Upper lobe of right lung (tissue), 1 donor: Measurements from ENCODE around the gene R3HDM1. TPM values are rescaled to one million over a fixed set of nuclear protein-coding genes. Genes with fewer than 3 reads are reported as not detected.
"Not testable (repeated sequence)": the region's sequence is repeated elsewhere in the genome, so short reads cannot be mapped to it uniquely, and the experiment has no call there.

ENCODE experiments used
- ATAC-seq: fragments of 200-7000 bp; cut with Tn5 transposase; one replicate; pipeline ENCODE4 v1.9.1; 2020; ENCODE audit warnings: mild to moderate bottlenecking, moderate library complexity
- DNase-seq: peaks from one replicate; pipeline ENCODE4 v3.0.0-alpha.2; 2020
- H3K27ac ChIP-seq: fragments of 200-600 bp; one replicate; pipeline ENCODE4 v1.8.0; 2022
- H3K27me3 ChIP-seq: fragments of 200-600 bp; one replicate; pipeline ENCODE4 v1.8.0; 2022; ENCODE audit warnings: mild to moderate bottlenecking
- H3K36me3 ChIP-seq: fragments of 200-600 bp; one replicate; pipeline ENCODE4 v1.8.0; 2022
- H3K4me1 ChIP-seq: fragments of 200-600 bp; one replicate; pipeline ENCODE4 v1.8.0; 2022
- H3K4me3 ChIP-seq: fragments of 200-600 bp; one replicate; pipeline ENCODE4 v1.8.0; 2022; ENCODE audit warnings: mild to moderate bottlenecking
- H3K9me3 ChIP-seq: fragments of 200-600 bp; one replicate; pipeline ENCODE4 v1.8.0; 2022
- CTCF ChIP-seq: fragments of 200-600 bp; IDR thresholded peaks from one replicate; pipeline ENCODE4 v1.8.0; 2022; ENCODE audit warnings: antibody characterized with exemption
- intact Hi-C: fragments of 100-400 bp; cut with DNase I; formaldehyde crosslinking; loops from one replicate; pipeline ENCODE4 v1.11.0; 2022
- long read RNA-seq: library from polyadenylated mRNA; unstranded; transcript quantifications from one replicate; pipeline ENCODE4 v2.0.0, GENCODE V29; 2021
- total RNA-seq: library from RNA; stranded (reverse); fragmentation: NEBNext Ultra II Directional; extraction: Animal tissue kit (Norgen Biotek cat#: 25700); gene quantifications from one replicate; pipeline ENCODE4 v1.2.1, GENCODE V29; 2021
- donor health status: DM: no; HTN: yes; CAD: no; lungs with severe emphysema.

R3HDM1 gene
- 17.0 TPM for total RNA-seq
- long read RNA-seq, partial matches to known transcripts = 7 of 13 reads
- long read RNA-seq, other reads (novel, unspliced or antisense) = 5 of 13 reads

DNA sequence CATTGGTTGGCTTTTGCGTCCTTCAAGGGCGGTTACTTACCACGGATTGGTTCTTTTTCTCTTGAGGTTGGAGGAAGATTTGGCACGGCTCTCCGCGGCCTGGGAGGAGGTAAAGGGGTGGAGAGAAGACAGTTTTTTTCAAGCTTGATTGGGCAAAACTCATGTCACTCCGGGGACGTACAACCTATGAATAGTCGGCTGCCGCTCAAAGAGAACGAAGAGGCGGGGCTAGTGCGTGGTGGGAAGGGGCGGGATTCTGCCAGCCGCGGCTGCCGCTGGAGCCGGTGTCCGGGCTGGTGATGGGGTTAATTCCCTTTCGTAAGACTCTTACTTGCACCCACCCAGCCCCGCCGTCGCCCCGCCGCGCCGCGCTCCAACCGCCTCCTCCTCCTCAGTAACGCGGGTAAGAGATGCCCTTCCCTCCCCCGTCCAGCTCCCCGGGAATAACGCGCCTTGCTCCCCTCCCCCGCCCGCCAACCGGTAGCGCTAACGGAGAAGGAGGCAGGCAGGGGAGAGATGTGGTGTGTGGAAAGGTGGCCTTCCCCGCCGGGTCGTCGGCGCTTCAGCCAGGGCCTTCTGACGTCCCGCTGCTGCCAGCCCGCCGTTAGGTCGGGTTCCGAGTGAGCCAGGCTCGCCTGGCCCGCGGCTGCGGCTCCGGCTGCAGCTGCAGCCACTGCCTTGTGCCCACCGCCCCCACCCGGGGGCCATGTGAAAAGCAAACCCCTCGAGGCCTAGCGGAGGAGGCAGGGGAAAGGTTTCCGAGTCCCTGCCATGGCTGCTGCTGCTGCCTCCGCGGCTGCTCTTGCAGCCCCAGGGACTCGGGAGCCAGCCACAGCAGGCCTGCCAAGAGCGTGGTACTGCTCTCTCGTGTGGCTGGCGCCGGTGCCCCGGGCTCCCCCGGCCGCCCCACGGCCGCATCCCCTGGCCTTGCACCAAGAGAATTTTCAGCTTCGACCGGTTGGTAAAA is at the start of gene R3HDM1:
Gene R3HDM1 (plus strand): TSS at position 254 of the 967 bp plus-strand sequence. CDS start 73,362 bp downstream, outside the sequence.
- H3K27me3 ChIP-seq = no peaks in the 10 kb centered on the region
- peak within 1 kb of the TSS; percentile 90 for H3K27ac ChIP-seq
- DNase-seq (peak; percentile 96), ATAC-seq (peak; percentile 96)
- no peaks in the 10 kb centered on the region for H3K9me3 ChIP-seq
- no peak for TF ChIP-seq CTCF
- intact Hi-C loops = no loop called here
- peak within 1 kb of the TSS; percentile 94 for H3K4me3 ChIP-seq
- peaks cover 12% of the 10 kb centered on the region for H3K4me1 ChIP-seq
- no peaks in the 10 kb centered on the region for H3K36me3 ChIP-seq

- TF ChIP-seq CTCF = no peak
- H3K4me3 ChIP-seq = no peak overlapping the region
- intact Hi-C loops = no loop called here
- H3K36me3 ChIP-seq = no peaks in the 10 kb centered on the region
- no peaks in the 10 kb centered on the region for H3K9me3 ChIP-seq
- ATAC-seq = no peak
- no peaks in the 10 kb centered on the region for H3K4me1 ChIP-seq
- no peaks in the 10 kb centered on the region for H3K27me3 ChIP-seq
- DNase-seq = no peak
- H3K27ac ChIP-seq = no peak overlapping the region
These were observed 45.8 kb upstream of the R3HDM1 start for GRCh38 chr2:135485441-135485840.

DNA sequence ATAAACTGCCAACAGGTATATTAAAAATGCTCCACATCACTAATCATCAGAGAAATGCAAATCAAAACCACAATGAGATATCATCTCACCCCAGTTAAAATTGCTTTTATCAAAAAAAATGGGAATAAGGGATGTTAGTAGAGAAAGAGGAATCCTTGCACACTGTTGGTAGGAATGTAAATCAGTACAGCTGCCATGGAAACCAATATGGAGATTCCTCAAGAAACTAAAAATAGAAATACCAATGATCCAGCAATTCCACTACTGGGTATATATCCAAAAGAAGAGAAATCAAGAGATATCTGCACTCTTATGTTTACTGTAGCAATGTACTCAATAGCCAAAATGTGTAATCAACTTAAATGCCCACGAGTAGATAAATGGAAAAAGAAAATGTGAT is 40.9 kb upstream of the R3HDM1 start:
- no peaks in the 10 kb centered on the region for H3K4me1 ChIP-seq
- no peaks in the 10 kb centered on the region for H3K36me3 ChIP-seq
- H3K4me3 ChIP-seq = no peak overlapping the region
- no peaks in the 10 kb centered on the region for H3K27me3 ChIP-seq
- DNase-seq (no peak), ATAC-seq (no peak)
- no peak overlapping the region for H3K27ac ChIP-seq
- no peaks in the 10 kb centered on the region for H3K9me3 ChIP-seq
- TF ChIP-seq CTCF = no peak
- intact Hi-C loops = no loop called here

DNA sequence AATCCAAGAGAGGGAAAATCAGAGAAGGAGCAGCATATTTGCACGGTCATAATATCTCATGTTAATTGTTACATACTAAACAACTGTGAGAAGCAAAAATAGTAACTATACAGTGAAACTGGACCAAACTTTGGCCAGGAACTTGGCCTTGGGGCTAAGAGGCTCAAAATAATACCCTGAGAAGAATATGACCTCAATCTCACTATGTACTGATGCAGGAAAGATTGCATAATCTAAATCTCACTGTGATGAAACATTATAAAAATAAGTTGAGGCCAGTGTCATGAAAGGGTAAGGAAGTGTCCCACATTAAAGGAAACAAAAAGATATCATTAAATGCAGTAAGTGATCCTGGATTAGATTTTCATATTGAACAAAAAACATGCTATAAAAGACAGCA is 36.8 kb upstream of the R3HDM1 start:
- ATAC-seq (no peak), DNase-seq (no peak)
- Histone ChIP-seq H3K27me3 (no peaks in the 10 kb centered on the region), H3K4me3 (no peak overlapping the region), H3K4me1 (no peaks in the 10 kb centered on the region), H3K9me3 (peaks cover 5% of the 10 kb centered on the region), H3K27ac (no peak overlapping the region), H3K36me3 (no peaks in the 10 kb centered on the region)
- no peak for TF ChIP-seq CTCF
- intact Hi-C loops = no loop called here

DNA sequence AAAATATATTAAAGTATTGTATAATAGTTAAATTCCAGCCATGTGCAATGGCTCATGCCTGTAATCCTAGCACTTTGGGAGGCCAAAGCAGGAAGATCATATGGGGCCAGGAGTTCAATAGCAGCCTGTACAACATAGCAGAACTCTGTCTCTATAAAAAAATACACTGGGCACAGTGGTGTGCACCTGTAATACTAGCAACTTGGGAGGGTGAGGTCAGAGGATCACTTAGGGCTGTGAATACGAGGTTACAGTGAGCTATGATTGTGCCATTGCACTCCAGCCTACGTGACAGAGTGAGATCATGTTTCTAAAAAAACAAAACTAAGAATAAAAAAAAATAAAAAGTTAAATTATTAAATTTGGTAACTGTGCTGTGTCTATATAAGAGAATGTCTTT is 36.4 kb upstream of the R3HDM1 start:
- Histone ChIP-seq H3K27ac (no peak overlapping the region), H3K36me3 (no peaks in the 10 kb centered on the region), H3K4me1 (no peaks in the 10 kb centered on the region), H3K9me3 (peaks cover 5% of the 10 kb centered on the region), H3K27me3 (no peaks in the 10 kb centered on the region), H3K4me3 (no peak overlapping the region)
- no peak for TF ChIP-seq CTCF
- DNase-seq = no peak
- no peak for ATAC-seq
- intact Hi-C loops = no loop called here

GRCh38 chr2:135498588-135498987 is 32.7 kb upstream of the R3HDM1 start:
- H3K4me3 ChIP-seq, H3K36me3 ChIP-seq, H3K9me3 ChIP-seq, intact Hi-C loops, H3K27me3 ChIP-seq, ATAC-seq, H3K27ac ChIP-seq, H3K4me1 ChIP-seq, DNase-seq: not testable (repeated sequence)
